Forelimb muscle (tissue), 1 donor: ENCODE results near the gene MAMDC4. TPM values are rescaled to one million over a fixed set of nuclear protein-coding genes. Genes with fewer than 3 reads are reported as not detected.

ENCODE experiments used
- DNase-seq: peaks from one replicate; pipeline ENCODE4 v3.0.0-alpha.2; 2013; ENCODE audit warnings: low read depth
- polyA plus RNA-seq: library from polyadenylated mRNA; unstranded; fragments of 120-200 nt; gene quantifications from one replicate; pipeline ENCODE4 v1.2.1, GENCODE V29; 2013; ENCODE audit not compliant: insufficient read length

The MAMDC4 gene
- polyA plus RNA-seq, 1 donor = 4.8 TPM

GRCh38 chr9:136886610-136887597 lies 34.8 kb downstream of the MAMDC4 start:
- DNase-seq = no peak

- DNase-seq = no peak
Observed at GRCh38 chr9:136888454-136888853, 36.3 kb downstream of the MAMDC4 start.

- no peak for DNase-seq
Observed at GRCh38 chr9:136889858-136890257, 37.7 kb downstream of the MAMDC4 start.

- DNase-seq = no peak
Observed at GRCh38 chr9:136890661-136891060, 38.5 kb downstream of the MAMDC4 start.

- DNase-seq = no peak
Observed at GRCh38 chr9:136896027-136896426, 43.9 kb downstream of the MAMDC4 start.

GRCh38 chr9:136898483-136899100 lies 46.4 kb downstream of the MAMDC4 start:
- no peak for DNase-seq

GRCh38 chr9:136899196-136899595 lies 47.0 kb downstream of the MAMDC4 start:
- DNase-seq = no peak

- DNase-seq = no peak
Observed at GRCh38 chr9:136900556-136900955, 48.4 kb downstream of the MAMDC4 start.

- no peak for DNase-seq
Observed at GRCh38 chr9:136900988-136901515, 48.9 kb downstream of the MAMDC4 start.

- DNase-seq = no peak
Observed at GRCh38 chr9:136901516-136902258, 49.5 kb downstream of the MAMDC4 start.

GRCh38 chr9:136902259-136902821 lies 50.2 kb downstream of the MAMDC4 start:
- DNase-seq = no peak

GRCh38 chr9:136903041-136903554 lies 51.0 kb downstream of the MAMDC4 start:
- DNase-seq = no peak

- no peak for DNase-seq
Observed at GRCh38 chr9:136906266-136906665, 54.1 kb downstream of the MAMDC4 start.

- no peak for DNase-seq
Observed at GRCh38 chr9:136907011-136907914, 55.1 kb downstream of the MAMDC4 start.

Other genes starting within 250 kb of the MAMDC4 start
- gene EGFL7, start 189.4 kb upstream of the MAMDC4 start, polyA plus RNA-seq = 59.9 TPM
- gene AGPAT2, start 164.9 kb upstream of the MAMDC4 start, polyA plus RNA-seq = 11.6 TPM
- 18.2 TPM for gene DIPK1B, start 139.8 kb upstream of the MAMDC4 start, polyA plus RNA-seq
- 20.2 TPM for gene LCN10, start 109.4 kb upstream of the MAMDC4 start, polyA plus RNA-seq
- 0.18 TPM for gene LCN6, start 103.8 kb upstream of the MAMDC4 start, polyA plus RNA-seq
- gene LCN8, start 94.1 kb upstream of the MAMDC4 start, polyA plus RNA-seq = 3.9 TPM
- 0.49 TPM for gene LCN15, start 87.8 kb upstream of the MAMDC4 start, polyA plus RNA-seq
- gene TMEM141, start 61.0 kb upstream of the MAMDC4 start, polyA plus RNA-seq = 34.8 TPM
- 1.9 TPM for gene CCDC183, start 56.0 kb upstream of the MAMDC4 start, polyA plus RNA-seq
- 59.8 TPM for gene RABL6, start 44.4 kb upstream of the MAMDC4 start, polyA plus RNA-seq
- 2.4 TPM for gene AJM1, start 9.9 kb upstream of the MAMDC4 start, polyA plus RNA-seq
- 99.6 TPM for gene PHPT1, start 2.9 kb upstream of the MAMDC4 start, polyA plus RNA-seq
- 312 TPM for gene EDF1, start 14.0 kb downstream of the MAMDC4 start, polyA plus RNA-seq
- gene TRAF2, start 34.2 kb downstream of the MAMDC4 start, polyA plus RNA-seq = 11.0 TPM
- 41.2 TPM for gene FBXW5, start 92.4 kb downstream of the MAMDC4 start, polyA plus RNA-seq
- gene C8G, start 92.9 kb downstream of the MAMDC4 start, polyA plus RNA-seq = 0.32 TPM
- 0.71 TPM for gene LCN12, start 99.9 kb downstream of the MAMDC4 start, polyA plus RNA-seq
- 21.9 TPM for gene PTGDS, start 125.2 kb downstream of the MAMDC4 start, polyA plus RNA-seq
- gene LCNL1, start 130.6 kb downstream of the MAMDC4 start, polyA plus RNA-seq = 0.61 TPM
- gene PAXX, start 140.1 kb downstream of the MAMDC4 start, polyA plus RNA-seq = 22.8 TPM
- 0.42 TPM for gene CLIC3, start 144.2 kb downstream of the MAMDC4 start, polyA plus RNA-seq
- 16.5 TPM for gene ABCA2, start 175.9 kb downstream of the MAMDC4 start, polyA plus RNA-seq
- 0.08 TPM for gene FUT7, start 179.7 kb downstream of the MAMDC4 start, polyA plus RNA-seq
- gene NPDC1, start 193.8 kb downstream of the MAMDC4 start, polyA plus RNA-seq = 40.9 TPM
- gene ENTPD2, start 201.7 kb downstream of the MAMDC4 start, polyA plus RNA-seq = 16.2 TPM
- gene SAPCD2, start 218.2 kb downstream of the MAMDC4 start, polyA plus RNA-seq = 3.6 TPM
- 1.9 TPM for gene UAP1L1, start 225.2 kb downstream of the MAMDC4 start, polyA plus RNA-seq
- 38.6 TPM for gene MAN1B1, start 234.6 kb downstream of the MAMDC4 start, polyA plus RNA-seq